GM10847 (cell line): ENCODE results near the gene SEC24A.

Experiments
- POLR2A ChIP-seq: IDR thresholded peaks from 2 replicates; pipeline ENCODE4 v1.6.1; 2011; ENCODE audit not compliant: insufficient read length; ENCODE audit errors: extremely low read depth

The SEC24A gene

DNA sequence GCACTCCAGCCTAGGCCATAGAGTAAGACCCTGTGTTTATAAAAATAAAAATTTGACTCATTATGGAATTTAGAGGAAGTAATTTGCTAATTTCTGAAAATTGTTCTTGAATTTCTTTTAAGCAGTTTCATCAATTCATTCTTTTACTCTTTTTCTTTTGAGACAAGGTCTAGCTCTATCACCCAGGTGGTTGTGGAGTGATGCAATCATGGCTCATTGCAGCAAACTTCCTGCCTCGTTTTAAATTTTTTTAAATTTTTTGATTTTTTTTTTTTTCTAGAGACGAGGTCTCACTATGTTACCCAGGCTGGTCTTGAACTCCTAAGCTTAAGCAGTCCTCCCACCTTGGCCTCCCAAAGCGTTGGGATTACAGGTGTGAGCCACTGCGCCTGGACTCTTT is 86.7 kb downstream of the SEC24A start:
- TF ChIP-seq POLR2A: no peak

DNA sequence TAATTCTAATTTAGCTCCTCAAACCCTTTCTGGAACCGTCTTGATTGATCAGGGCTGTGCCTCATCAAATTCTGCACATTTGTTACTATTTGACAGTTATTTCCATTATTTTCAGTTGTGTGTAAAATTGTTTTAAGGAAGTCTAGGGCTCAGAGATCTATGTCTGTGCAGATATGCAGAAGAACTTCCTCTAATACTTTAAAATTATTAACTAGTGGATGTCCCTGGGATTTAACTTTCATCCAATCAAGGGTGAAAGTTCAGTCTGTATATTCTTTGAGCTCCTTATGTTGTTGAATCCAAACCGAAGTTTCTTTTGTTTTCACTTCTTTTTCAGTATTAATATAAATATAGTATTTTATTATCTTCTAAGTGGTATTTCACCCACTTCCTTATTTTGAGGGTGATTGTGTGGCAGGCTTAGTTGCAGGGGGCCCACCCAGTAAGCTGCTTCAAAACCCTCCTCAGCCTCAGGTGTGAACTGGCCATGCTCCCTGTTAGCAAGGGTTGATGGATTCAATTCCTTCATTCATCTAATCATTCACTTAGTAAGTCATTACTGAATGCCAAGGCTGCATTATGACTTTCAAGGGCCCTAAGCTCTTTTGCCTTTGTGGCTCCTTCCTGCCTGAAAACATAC is 87.7 kb downstream of the SEC24A start:
- TF ChIP-seq POLR2A: no peak

DNA sequence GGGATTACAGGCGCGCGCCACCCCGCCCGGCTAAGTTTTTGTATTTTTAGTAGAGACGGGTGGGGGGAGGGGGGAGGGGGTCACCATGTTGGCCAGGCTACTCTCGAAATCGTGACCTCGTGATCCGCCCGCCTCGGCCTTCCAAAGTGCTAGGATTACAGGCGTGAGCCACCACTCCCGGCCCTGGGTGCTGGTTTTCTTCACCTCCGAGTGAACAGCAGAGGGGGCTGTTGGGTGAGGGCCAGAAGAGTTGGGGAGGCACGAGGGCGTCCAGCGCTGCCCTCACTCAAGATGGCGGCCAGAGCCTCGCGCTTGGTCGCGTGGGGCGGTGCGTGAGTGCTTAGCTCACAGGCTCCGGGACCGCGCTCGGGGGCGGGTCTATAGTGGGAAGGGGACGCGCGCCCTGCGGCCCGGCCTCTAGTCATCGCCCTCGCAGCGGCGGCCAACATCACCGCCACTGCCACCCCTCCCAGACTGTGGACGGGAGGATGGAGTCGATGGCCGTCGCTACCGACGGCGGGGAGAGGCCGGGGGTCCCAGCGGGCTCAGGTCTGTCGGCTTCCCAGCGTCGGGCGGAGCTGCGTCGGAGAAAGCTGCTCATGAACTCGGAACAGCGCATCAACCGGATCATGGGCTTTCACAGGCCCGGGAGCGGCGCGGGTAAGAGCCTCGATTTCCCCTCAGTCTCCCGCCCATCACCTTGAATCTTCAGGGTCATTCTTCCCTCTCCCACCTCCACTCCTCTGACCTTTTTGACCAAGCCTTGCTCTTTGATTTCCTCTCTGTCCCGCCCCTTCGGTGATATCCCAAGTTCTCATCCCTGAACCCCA is 89.8 kb downstream of the SEC24A start, which contains the start of gene CAMLG:
Gene CAMLG, plus strand, starts transcription at position 416 of the 830 bp plus-strand sequence. Its CDS starts 73 bp downstream, at position 489.
- peak; percentile 88 for TF ChIP-seq POLR2A

DNA sequence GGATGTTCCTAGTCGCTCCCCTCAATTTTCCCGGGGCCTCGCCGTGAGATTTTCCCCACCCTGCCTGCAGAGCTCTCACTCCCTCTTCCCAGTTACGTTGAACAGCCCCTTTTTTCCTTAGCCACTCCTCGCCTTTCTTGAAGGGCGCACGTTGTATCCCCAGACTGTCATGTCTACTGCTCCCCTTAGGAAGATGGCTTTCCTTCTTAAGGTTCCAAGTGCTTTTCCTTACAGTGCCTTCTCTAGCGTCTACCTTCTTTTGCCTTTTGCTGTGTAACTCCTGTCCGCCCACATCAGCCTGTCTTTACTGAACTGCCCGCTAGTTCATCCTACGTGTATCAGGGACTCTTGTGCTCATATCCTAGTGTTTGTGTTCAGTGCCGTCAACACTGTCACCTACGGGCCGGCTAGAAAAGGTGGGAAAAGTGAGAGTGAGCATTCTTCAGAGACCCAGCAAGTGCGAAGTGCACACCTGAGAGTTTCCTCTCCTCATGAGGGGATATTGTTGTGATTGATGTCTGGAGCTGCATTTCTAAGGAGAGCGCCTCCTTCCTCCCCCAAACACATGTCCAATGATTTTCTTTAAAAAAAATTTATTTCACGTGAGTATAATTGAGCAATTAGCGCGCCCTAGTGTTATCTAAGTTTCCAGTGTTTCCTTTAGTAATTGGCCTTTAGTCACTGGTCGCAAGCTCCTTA is 90.5 kb downstream of the SEC24A start:
- TF ChIP-seq POLR2A: no peak

- no peak for TF ChIP-seq POLR2A
Observed at GRCh38 chr5:134741052-134741451, 92.5 kb downstream of the SEC24A start.

GRCh38 chr5:134742134-134742533 is 93.5 kb downstream of the SEC24A start:
- TF ChIP-seq POLR2A: no peak

DNA sequence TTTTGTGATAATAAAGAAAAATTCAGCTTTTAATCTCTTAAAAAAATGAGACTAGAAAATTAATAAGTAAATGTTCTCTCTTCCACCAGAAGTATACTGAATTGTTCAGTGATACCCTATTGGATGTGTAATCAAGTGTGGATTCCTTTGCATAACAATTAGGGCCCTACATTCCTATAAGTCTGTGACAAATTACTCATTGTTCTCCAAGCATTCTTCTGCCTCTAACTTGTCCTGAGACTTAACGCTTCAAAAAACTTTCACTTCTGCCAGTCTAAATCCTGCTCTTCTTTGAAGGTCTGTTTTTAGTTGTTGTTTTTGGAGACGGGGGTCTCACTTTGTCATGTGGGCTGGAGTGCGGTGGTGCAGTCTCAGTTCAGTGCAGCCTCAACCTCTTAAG is 100.8 kb downstream of the SEC24A start:
- TF ChIP-seq POLR2A: no peak

GRCh38 chr5:134758176-134758503 is 109.6 kb downstream of the SEC24A start:
- no peak for TF ChIP-seq POLR2A

DNA sequence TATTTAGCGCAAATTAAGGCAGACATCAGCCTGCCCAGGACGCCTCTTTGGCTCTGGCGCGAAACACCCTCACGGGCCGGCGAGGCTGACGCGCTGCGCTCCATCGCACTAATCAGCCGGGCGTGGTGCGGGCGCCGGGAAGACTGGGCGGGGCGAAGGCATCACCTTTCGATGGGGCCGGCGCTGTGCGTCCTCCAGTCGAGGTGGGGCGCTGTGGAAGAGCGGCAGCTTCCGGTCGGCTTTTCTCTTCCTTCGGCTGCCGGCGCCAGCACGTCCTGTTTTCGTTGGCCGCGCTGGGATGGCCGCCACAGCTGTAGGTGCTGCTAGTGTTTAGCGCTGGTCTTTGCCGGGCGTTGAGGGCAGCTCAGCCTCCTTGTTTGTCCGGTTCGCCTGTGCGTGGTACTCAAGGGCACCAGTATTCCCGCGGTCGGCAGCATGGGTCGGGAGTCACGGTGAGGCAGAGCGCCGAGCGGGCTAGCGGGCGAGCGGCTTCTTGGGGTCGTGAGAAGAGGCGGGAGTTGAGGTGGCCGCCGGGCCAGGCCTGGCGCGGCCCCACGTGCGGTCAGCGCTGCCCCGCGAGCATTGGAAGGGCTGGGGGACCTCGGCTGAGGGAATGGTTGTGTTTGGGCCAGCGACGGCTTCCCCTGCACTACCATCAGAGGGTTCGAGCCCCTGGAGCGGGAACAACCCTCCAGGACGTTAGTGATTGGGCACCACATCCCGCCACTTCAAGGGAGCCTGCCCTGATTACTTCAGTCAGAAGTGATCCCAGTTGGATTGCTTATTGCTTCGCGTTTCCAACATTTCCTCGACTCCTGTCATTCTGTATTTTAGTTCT is 110.1 kb downstream of the SEC24A start, which contains the start of gene DDX46:
Gene DDX46, plus strand, starts transcription at position 276 of the 838 bp plus-strand sequence. Its CDS starts 160 bp downstream, at position 436.
- TF ChIP-seq POLR2A: peak; percentile 84

DNA sequence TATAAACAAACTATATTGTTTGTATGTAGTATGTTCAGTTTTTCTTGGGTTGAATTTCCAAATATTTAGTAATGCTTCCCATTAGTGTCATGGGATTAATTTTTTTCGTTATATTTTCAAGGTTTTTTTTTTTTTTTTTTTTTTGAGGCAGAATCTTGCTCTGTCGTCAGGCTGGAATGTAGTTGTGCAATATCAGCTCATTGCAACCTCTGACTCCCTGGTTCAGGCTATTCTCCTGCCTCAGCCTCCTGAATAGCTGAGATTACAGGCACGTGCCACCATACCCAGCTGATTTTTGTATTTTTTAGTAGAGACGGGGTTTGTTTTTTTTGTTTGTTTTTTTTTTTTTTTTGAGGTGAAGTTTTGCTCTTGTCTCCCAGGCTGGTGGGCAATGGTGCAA is 120.6 kb downstream of the SEC24A start:
- TF ChIP-seq POLR2A: no peak

- no peak for TF ChIP-seq POLR2A
Observed at GRCh38 chr5:134772461-134773125, 124.0 kb downstream of the SEC24A start.

- TF ChIP-seq POLR2A: no peak
Observed at GRCh38 chr5:134777366-134777765, 128.8 kb downstream of the SEC24A start.
